ENCODE results near the gene C16orf87.

GRCh38 chr16:46830417-46830901 is 521 bp downstream of the C16orf87 start:
- TF ChIP-seq EZH2phosphoT487 (IDR thresholded peaks at IDR 0.05; ENCODE audit: borderline replicate concordance) = no peak
- TF ChIP-seq CTCF (conservative IDR thresholded peaks at IDR 0.05; ENCODE audit: low read length) = no peak
